Adrenal gland (tissue), 5 donors: ENCODE data around the gene TPGS1.

Experiments
- POLR2A ChIP-seq, 2 donors: fragments of 450-650 bp; IDR thresholded peaks; one replicate each; pipeline ENCODE4 v1.6.1; 2017; ENCODE audit warnings: antibody characterized with exemption in 2 of 2, mild to moderate bottlenecking in 2 of 2, moderate library complexity in 1 of 2
- TF ChIP-seq, protein P1 (sequence below), 6 experiments: fragments of 450-650 bp in 4 of 6; fragments of 200-600 bp in 2 of 6; sonication (generic) in 1 of 6; IDR thresholded peaks; 1 replicate in 5 of 6; 2 replicates in 1 of 6; pipeline versions ENCODE4 v1.5.1 to v1.8.0; 2016 to 2021; ENCODE audit warnings: antibody characterized with exemption in 6 of 6, mild to moderate bottlenecking in 2 of 6, moderate library complexity in 1 of 6
- donor health status: DM: no; HTN: no; CAD: no.

GRCh38 chr19:463483-464207, 43.7 kb upstream of the TPGS1 start:
- TF ChIP-seq, protein P1, sequence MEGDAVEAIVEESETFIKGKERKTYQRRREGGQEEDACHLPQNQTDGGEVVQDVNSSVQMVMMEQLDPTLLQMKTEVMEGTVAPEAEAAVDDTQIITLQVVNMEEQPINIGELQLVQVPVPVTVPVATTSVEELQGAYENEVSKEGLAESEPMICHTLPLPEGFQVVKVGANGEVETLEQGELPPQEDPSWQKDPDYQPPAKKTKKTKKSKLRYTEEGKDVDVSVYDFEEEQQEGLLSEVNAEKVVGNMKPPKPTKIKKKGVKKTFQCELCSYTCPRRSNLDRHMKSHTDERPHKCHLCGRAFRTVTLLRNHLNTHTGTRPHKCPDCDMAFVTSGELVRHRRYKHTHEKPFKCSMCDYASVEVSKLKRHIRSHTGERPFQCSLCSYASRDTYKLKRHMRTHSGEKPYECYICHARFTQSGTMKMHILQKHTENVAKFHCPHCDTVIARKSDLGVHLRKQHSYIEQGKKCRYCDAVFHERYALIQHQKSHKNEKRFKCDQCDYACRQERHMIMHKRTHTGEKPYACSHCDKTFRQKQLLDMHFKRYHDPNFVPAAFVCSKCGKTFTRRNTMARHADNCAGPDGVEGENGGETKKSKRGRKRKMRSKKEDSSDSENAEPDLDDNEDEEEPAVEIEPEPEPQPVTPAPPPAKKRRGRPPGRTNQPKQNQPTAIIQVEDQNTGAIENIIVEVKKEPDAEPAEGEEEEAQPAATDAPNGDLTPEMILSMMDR (IDR thresholded peaks at IDR 0.05), result no peak
- no peak for TF ChIP-seq POLR2A (IDR thresholded peaks at IDR 0.05)
